ENCODE results near the gene TMED1. TPM values are rescaled to one million over a fixed set of nuclear protein-coding genes. Genes with fewer than 3 reads are reported as not detected.

Gene TMED1
- polyA plus RNA-seq, 2 of the 4 experiments (the other 2 are of a cell fraction) = 29.9 to 37.0 TPM

DNA sequence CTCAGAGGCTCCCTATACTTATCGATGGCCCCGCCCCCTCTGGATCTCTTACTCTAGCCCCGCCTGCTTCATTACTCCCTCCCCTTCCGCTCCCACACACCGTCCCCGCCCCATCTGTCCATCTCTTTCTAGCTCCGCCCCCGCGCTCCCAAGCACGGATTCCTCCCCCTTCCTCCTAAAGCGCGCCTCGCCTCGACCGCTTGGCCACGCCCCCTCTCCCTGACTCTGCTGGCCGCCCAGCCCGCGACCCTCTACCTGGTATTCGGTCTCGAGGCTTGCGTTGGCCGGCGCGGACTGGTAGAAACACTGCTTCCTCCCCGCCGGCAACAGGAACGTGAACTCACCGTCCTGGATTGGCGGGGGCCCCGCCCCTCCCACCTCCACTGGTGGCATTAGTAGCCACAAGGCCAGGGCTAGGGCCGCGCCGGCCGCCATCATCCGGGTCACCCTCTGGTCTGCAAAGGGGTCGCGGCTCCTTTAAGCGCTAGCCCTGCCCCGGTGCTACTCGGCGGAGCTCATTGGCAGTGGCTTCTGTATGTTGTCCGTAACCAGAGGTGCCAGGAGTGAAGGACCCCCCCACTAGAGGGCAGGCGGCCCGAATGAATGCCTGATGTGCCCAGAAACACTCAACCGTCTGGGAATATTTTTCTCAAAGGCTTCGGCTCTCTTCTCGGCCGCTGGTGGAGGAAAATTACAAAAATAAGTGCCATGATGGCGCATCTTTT lies at the start of gene TMED1 (continued):
- TF ChIP-seq EHMT2 (IDR thresholded peaks at IDR 0.05; ENCODE audit: low read depth) (no peak), SREBF2 (IDR thresholded peaks at IDR 0.05) (no peak), ZC3H11A (IDR thresholded peaks at IDR 0.05) (no peak), ESRRA (IDR thresholded peaks at IDR 0.05; ENCODE audit: borderline replicate concordance, low read length) (no peak), NPAS2 (CRISPR knock-in tag; IDR thresholded peaks at IDR 0.05; ENCODE audit: borderline replicate concordance) (no peak), FOSL2 (IDR thresholded peaks at IDR 0.05) (no peak), FOSL2 (CRISPR knock-in tag; IDR thresholded peaks at IDR 0.05) (no peak), BHLHE40 (IDR thresholded peaks at IDR 0.05; ENCODE audit: low read depth, low read length) (no peak), FOSB (CRISPR knock-in tag; IDR thresholded peaks at IDR 0.05) (no peak), RARB (CRISPR knock-in tag; IDR thresholded peaks at IDR 0.05) (no peak), NFE2L2 (conservative IDR thresholded peaks at IDR 0.05; ENCODE audit: low read length) (no peak), TFCP2L1 (CRISPR knock-in tag; IDR thresholded peaks at IDR 0.05) (no peak), EHF (CRISPR knock-in tag; IDR thresholded peaks at IDR 0.05) (no peak), CEBPB (IDR thresholded peaks at IDR 0.05) (no peak), RAD21 (conservative IDR thresholded peaks at IDR 0.05 in 1 of 2, IDR thresholded peaks at IDR 0.05 in 1 of 2) (peak in 1 of 2 experiments; percentile 15; a peak in 1 of 5 replicates), HOXB13 (CRISPR knock-in tag; IDR thresholded peaks at IDR 0.05; ENCODE audit: low read depth) (no peak), CBX8 (IDR thresholded peaks at IDR 0.05) (no peak)
- TF ChIP-seq, protein P1, sequence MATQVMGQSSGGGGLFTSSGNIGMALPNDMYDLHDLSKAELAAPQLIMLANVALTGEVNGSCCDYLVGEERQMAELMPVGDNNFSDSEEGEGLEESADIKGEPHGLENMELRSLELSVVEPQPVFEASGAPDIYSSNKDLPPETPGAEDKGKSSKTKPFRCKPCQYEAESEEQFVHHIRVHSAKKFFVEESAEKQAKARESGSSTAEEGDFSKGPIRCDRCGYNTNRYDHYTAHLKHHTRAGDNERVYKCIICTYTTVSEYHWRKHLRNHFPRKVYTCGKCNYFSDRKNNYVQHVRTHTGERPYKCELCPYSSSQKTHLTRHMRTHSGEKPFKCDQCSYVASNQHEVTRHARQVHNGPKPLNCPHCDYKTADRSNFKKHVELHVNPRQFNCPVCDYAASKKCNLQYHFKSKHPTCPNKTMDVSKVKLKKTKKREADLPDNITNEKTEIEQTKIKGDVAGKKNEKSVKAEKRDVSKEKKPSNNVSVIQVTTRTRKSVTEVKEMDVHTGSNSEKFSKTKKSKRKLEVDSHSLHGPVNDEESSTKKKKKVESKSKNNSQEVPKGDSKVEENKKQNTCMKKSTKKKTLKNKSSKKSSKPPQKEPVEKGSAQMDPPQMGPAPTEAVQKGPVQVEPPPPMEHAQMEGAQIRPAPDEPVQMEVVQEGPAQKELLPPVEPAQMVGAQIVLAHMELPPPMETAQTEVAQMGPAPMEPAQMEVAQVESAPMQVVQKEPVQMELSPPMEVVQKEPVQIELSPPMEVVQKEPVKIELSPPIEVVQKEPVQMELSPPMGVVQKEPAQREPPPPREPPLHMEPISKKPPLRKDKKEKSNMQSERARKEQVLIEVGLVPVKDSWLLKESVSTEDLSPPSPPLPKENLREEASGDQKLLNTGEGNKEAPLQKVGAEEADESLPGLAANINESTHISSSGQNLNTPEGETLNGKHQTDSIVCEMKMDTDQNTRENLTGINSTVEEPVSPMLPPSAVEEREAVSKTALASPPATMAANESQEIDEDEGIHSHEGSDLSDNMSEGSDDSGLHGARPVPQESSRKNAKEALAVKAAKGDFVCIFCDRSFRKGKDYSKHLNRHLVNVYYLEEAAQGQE (IDR thresholded peaks at IDR 0.05) = no peak
- TF ChIP-seq, protein P2, sequence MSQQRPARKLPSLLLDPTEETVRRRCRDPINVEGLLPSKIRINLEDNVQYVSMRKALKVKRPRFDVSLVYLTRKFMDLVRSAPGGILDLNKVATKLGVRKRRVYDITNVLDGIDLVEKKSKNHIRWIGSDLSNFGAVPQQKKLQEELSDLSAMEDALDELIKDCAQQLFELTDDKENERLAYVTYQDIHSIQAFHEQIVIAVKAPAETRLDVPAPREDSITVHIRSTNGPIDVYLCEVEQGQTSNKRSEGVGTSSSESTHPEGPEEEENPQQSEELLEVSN (IDR thresholded peaks at IDR 0.05; ENCODE audit: borderline replicate concordance, low read depth) = no peak
- TF ChIP-seq, protein P3, sequence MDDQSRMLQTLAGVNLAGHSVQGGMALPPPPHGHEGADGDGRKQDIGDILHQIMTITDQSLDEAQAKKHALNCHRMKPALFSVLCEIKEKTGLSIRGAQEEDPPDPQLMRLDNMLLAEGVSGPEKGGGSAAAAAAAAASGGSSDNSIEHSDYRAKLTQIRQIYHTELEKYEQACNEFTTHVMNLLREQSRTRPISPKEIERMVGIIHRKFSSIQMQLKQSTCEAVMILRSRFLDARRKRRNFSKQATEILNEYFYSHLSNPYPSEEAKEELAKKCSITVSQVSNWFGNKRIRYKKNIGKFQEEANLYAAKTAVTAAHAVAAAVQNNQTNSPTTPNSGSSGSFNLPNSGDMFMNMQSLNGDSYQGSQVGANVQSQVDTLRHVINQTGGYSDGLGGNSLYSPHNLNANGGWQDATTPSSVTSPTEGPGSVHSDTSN (IDR thresholded peaks at IDR 0.05) = 0 out of 2 replicates have a peak, but pooled peaks have one; percentile 16
- TF ChIP-seq, protein P4, sequence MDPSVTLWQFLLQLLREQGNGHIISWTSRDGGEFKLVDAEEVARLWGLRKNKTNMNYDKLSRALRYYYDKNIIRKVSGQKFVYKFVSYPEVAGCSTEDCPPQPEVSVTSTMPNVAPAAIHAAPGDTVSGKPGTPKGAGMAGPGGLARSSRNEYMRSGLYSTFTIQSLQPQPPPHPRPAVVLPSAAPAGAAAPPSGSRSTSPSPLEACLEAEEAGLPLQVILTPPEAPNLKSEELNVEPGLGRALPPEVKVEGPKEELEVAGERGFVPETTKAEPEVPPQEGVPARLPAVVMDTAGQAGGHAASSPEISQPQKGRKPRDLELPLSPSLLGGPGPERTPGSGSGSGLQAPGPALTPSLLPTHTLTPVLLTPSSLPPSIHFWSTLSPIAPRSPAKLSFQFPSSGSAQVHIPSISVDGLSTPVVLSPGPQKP (IDR thresholded peaks at IDR 0.05; ENCODE audit: low read depth, low read length) = no peak

Data from A549 (cell line).